NT2/D1 (cell line): Measurements from ENCODE around the gene SETD5.

Experiments used
- DNase-seq: peaks from one replicate; pipeline ENCODE4 v3.0.0-alpha.2; 2011; ENCODE audit warnings: low read depth, low spot score
- H3K27me3 ChIP-seq: 2 replicates; pipeline ENCODE4 v1.6.0; 2011; ENCODE audit warnings: mild to moderate bottlenecking; ENCODE audit not compliant: insufficient read length, insufficient read depth
- H3K36me3 ChIP-seq: 2 replicates; pipeline ENCODE4 v1.6.1; 2011; ENCODE audit warnings: mild to moderate bottlenecking, low read length, mixed read lengths; ENCODE audit not compliant: insufficient read depth, insufficient read length
- H3K4me1 ChIP-seq: 2 replicates; pipeline ENCODE4 v1.5.1; 2011; ENCODE audit not compliant: insufficient read depth, insufficient read length
- H3K4me3 ChIP-seq: 2 replicates; pipeline ENCODE4 v1.5.1; 2011; ENCODE audit warnings: low read depth; ENCODE audit not compliant: insufficient read length
- H3K9ac ChIP-seq: 2 replicates; pipeline ENCODE4 v1.6.0; 2011; ENCODE audit warnings: low read depth; ENCODE audit not compliant: insufficient read length
- H3K9me3 ChIP-seq: 2 replicates; pipeline ENCODE4 v1.5.1; 2011; ENCODE audit warnings: mild to moderate bottlenecking, low read length; ENCODE audit not compliant: insufficient read depth
- SUZ12 ChIP-seq: IDR thresholded peaks from 2 replicates; pipeline ENCODE4 v1.6.1; 2011; ENCODE audit not compliant: insufficient read length, insufficient read depth; ENCODE audit errors: extremely low read depth
- YY1 ChIP-seq: IDR thresholded peaks from 2 replicates; pipeline ENCODE4 v1.6.1; 2011; ENCODE audit not compliant: insufficient read length, insufficient read depth
- ZNF274 ChIP-seq: IDR thresholded peaks from 2 replicates; pipeline ENCODE4 v1.6.1; 2011; ENCODE audit warnings: mild to moderate bottlenecking, low read depth, low read length

SETD5 gene

DNA sequence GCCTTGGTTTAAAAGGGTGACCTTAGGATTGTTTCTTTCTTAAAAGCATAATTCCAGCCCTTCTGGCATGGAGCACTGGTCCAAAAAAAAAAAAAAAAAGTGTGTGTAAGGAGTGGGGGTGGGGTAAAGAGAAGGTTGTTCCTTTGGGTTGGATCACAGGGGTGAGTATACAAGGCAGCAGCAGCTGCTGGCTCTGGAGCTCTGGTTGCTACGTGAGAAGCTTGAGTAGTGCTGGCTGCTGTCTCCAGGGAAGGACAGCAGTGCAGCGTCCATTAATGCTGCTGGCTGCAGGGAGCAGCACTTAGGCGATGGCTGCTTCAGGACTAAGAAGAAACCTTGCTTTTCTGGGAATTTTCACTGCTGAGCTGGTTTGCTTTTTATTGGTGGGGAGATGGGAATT is 2.3 kb downstream of the SETD5 start:
- peaks cover 4% of the 10 kb centered on the region for H3K4me1 ChIP-seq
- no peaks in the 10 kb centered on the region for H3K9me3 ChIP-seq
- no peaks in the 10 kb centered on the region for H3K27me3 ChIP-seq
- peak overlapping the region; percentile 97 for H3K4me3 ChIP-seq
- DNase-seq, result peak; percentile 64
- no peak for TF ChIP-seq SUZ12
- TF ChIP-seq YY1, result no peak
- TF ChIP-seq ZNF274, result no peak
- H3K36me3 ChIP-seq, result peaks cover 14% of the 10 kb centered on the region
- H3K9ac ChIP-seq, result peak overlapping the region; percentile 100

DNA sequence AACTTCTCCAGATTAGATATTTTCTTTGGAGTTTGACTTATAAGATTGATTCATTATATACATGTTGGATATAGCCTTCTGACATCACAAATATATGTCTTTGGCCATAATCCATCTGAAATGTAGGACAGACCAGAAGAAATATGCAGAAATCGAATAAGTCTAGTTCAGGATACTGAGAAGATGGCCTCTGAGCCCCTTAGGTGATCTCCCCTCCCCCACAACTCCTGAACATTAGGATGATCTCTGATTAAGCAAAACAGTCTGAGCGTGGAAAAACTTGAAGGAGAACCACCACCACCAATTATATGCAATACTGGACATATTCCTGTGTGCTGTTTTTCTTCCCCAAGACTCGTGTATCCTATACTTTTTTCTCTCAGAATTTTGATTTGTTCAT is 3.2 kb downstream of the SETD5 start:
- Histone ChIP-seq H3K4me1 (peaks cover 8% of the 10 kb centered on the region), H3K36me3 (peaks cover 5% of the 10 kb centered on the region), H3K4me3 (peak overlapping the region; percentile 97), H3K9me3 (no peaks in the 10 kb centered on the region), H3K9ac (peak overlapping the region; percentile 69), H3K27me3 (no peaks in the 10 kb centered on the region)
- TF ChIP-seq ZNF274, result no peak
- TF ChIP-seq YY1, result no peak
- TF ChIP-seq SUZ12, result no peak
- no peak for DNase-seq

DNA sequence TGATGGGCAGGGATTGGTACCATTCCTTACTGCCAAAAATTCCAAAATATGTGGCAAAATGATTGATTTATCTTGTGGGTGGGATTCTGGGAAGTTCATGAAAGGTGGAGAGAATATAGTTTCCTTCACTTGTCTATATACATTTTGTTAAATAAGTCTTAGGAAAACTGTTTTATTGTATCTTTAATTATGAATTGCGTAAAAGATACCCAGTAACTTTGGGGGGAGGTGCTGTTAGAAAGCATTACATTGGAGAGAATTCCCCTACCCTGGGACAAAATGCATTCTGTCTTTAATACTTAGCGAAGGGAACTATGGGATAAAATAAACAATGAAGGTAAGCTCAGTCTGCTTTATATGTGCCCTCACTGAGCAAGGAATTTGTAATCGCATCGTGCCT is 4.6 kb downstream of the SETD5 start:
- H3K27me3 ChIP-seq, result no peaks in the 10 kb centered on the region
- TF ChIP-seq ZNF274, result no peak
- TF ChIP-seq YY1, result no peak
- TF ChIP-seq SUZ12, result no peak
- no peaks in the 10 kb centered on the region for H3K9me3 ChIP-seq
- H3K4me3 ChIP-seq, result no peak overlapping the region
- no peak overlapping the region for H3K9ac ChIP-seq
- peaks cover 8% of the 10 kb centered on the region for H3K4me1 ChIP-seq
- no peak for DNase-seq
- H3K36me3 ChIP-seq, result no peaks in the 10 kb centered on the region

DNA sequence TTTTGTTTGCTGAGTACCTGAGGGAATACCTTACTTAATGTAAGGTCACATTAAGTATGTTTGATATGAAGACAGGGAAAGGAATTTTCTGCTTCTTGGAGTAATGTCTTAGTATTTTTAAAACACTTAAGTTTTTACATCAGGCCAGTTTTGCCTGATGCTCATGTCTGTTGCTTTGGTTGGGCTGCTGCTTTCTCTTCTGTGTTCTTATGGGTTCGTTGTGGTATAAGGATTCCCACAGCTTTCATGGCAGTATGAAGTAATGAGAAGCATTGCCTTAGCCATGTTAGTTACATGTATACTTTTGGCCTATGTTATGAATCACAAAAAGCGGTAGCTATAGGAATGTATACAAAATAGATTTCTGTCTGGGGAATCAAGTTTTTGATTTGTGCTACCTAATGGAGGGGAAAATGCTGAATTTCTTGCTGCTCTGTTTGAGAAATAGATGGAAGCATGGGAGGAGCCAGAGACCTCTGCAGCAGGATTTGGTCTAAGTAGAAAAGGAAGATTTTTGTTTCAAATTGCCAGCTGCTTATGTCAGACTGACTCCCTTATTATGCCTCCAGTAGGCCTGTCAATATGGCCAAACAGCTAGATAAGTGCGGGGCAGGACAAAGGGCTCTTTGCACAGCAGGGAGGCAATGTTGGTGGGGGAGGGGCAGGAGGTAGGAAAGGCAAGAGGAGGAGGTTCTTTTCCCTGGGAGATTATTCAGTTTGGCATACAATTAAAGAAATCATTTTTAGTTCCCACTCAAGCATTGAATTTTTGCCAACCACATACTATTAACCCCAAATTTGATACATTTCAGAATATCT is 5.2 kb downstream of the SETD5 start:
- peak overlapping the region; percentile 1 for H3K9ac ChIP-seq
- H3K27me3 ChIP-seq, result no peaks in the 10 kb centered on the region
- no peak overlapping the region for H3K4me3 ChIP-seq
- H3K4me1 ChIP-seq, result peaks cover 8% of the 10 kb centered on the region
- H3K9me3 ChIP-seq, result no peaks in the 10 kb centered on the region
- no peaks in the 10 kb centered on the region for H3K36me3 ChIP-seq
- peak; percentile 62 for DNase-seq
- TF ChIP-seq YY1 (no peak), ZNF274 (no peak), SUZ12 (no peak)

DNA sequence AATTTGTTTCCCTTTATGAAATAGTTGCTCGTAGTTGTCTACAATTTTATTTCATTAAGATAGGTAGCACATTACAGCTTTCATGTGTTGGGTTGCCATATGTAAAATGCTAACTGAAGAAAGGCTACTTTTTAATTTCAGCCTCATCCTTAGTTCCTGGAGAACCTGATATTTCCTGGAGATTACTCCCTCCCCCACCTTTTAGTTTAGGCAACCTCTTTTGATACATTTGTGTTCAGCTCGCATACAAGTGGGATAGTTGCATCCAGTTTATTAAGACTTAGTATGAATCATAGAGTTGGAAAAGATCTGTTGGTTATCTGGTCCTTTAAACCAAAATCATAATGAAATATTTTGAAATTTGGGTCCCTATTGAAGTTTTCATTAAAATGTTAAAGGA is 6.0 kb downstream of the SETD5 start:
- Histone ChIP-seq H3K36me3 (no peaks in the 10 kb centered on the region), H3K4me1 (peaks cover 8% of the 10 kb centered on the region), H3K27me3 (no peaks in the 10 kb centered on the region), H3K9me3 (no peaks in the 10 kb centered on the region), H3K9ac (no peak overlapping the region), H3K4me3 (no peak overlapping the region)
- TF ChIP-seq YY1, result no peak
- no peak for TF ChIP-seq SUZ12
- TF ChIP-seq ZNF274, result no peak
- DNase-seq, result no peak

DNA sequence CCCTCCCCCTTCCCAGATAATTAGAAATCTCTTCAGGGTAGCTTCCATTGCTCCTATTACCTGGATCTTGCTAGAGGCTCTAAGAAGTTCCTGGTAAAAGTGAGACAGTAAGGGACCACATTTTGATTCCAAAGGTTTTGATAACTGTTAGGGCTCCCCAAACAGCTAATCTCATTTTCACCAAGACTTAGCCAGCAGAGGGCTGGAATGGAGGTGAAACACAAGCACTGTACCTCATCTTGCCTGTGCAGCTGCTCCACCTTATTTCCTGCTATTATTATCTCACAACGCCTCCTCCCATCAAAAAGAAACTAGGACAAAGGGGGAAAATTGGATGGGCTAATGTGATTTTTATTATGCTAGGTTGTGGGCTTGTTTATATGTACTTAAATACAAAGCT is 7.3 kb downstream of the SETD5 start:
- peaks cover 8% of the 10 kb centered on the region for H3K4me1 ChIP-seq
- H3K4me3 ChIP-seq, result no peak overlapping the region
- no peak overlapping the region for H3K9ac ChIP-seq

DNA sequence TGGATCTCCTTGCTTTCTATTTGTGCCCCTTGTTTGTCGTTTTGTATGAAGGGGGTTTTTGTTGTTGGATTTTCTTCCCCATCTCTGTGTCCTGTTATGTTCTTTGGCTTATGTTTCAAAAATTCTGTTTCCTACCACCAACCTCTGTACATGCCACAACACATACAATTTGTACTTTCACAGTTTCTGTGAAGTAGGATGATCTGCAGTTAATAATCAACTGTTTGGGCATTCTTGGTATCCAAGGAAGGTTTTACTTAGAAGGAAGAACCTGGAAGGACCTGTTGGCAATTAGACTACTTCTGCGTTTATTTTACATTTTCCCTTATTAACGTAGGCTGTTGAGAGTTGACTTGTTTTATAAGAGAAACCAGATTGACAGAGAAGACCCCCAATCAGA is 8.3 kb downstream of the SETD5 start:
- no peaks in the 10 kb centered on the region for H3K27me3 ChIP-seq
- H3K9ac ChIP-seq, result no peak overlapping the region
- no peak for DNase-seq
- H3K4me1 ChIP-seq, result peaks cover 5% of the 10 kb centered on the region
- H3K4me3 ChIP-seq, result no peak overlapping the region
- no peaks in the 10 kb centered on the region for H3K36me3 ChIP-seq
- H3K9me3 ChIP-seq, result no peaks in the 10 kb centered on the region
- TF ChIP-seq ZNF274 (no peak), SUZ12 (no peak), YY1 (no peak)

More for the DNA sequence above, 7.3 kb downstream of the SETD5 start:
- TF ChIP-seq SUZ12 (no peak), YY1 (no peak), ZNF274 (no peak)
- no peaks in the 10 kb centered on the region for H3K9me3 ChIP-seq
- H3K27me3 ChIP-seq, result no peaks in the 10 kb centered on the region
- H3K36me3 ChIP-seq, result no peaks in the 10 kb centered on the region
- DNase-seq, result no peak
